ENCODE data around the gene OR56B4. TPM values are rescaled to one million over a fixed set of nuclear protein-coding genes. Genes with fewer than 3 reads are reported as not detected.
"Not testable (repeated sequence)": the region's sequence is repeated elsewhere in the genome, so short reads cannot be mapped to it uniquely, and the experiment has no call there.

OR56B4 gene
- not detected for total RNA-seq
- total RNA-seq (2013), result not detected

GRCh38 chr11:6107384-6107783 is at the start of gene OR56B4:
TSS of gene OR56B4 (plus strand) at chr11:6107684. CDS start at chr11:6107779, 95 bp downstream.
- H3K9me3 Mint-ChIP-seq; H3K36me3 ChIP-seq (ENCODE audit: control insufficient read depth, insufficient read depth, low read length); H3K4me1 ChIP-seq (ENCODE audit: control insufficient read depth, insufficient read depth, low read length); H3K4me3 Mint-ChIP-seq; H3K27ac Mint-ChIP-seq; H3K4me1 Mint-ChIP-seq; H3K27me3 ChIP-seq (ENCODE audit: control insufficient read depth, insufficient read depth, low read length); H3K9me3 ChIP-seq (ENCODE audit: control insufficient read depth, insufficient read depth, low read length); ATAC-seq; DNase-seq; intact Hi-C loops (cut with micrococcal nuclease); H3K27ac ChIP-seq (ENCODE audit: low read length); H3K4me3 ChIP-seq (ENCODE audit: low read length); H3K36me3 Mint-ChIP-seq: not testable (repeated sequence)
- WGBS (ENCODE audit: insufficient coverage), result 89% methylated on average over 6 of the region's 6 CpGs
- peaks cover 21 to 29% of the 10 kb centered on the region in 2 donors for H3K27me3 Mint-ChIP-seq (ENCODE audit: low read depth in 2 of 2)

GRCh38 chr11:6061475-6061874 is 46.0 kb upstream of the OR56B4 start:
- DNase-seq (no peak), ATAC-seq (no peak)
- H3K4me1 ChIP-seq (ENCODE audit: control insufficient read depth, insufficient read depth, low read length), result no peaks in the 10 kb centered on the region
- no peak overlapping the region for H3K4me3 ChIP-seq (ENCODE audit: low read length)
- Mint-ChIP-seq H3K27ac (no peak overlapping the region), H3K9me3 (no peaks in the 10 kb centered on the region), H3K36me3 (no peaks in the 10 kb centered on the region), H3K4me1 (no peaks in the 10 kb centered on the region), H3K27me3 (ENCODE audit: low read depth in 2 of 2) (peaks cover 24 to 43% of the 10 kb centered on the region in 2 donors), H3K4me3 (no peak overlapping the region)
- H3K9me3 ChIP-seq (ENCODE audit: control insufficient read depth, insufficient read depth, low read length), result no peaks in the 10 kb centered on the region
- H3K27ac ChIP-seq (ENCODE audit: low read length), result no peak overlapping the region
- TF ChIP-seq CTCF (IDR thresholded peaks at IDR 0.05), result no peak
- H3K27me3 ChIP-seq (ENCODE audit: control insufficient read depth, insufficient read depth, low read length), result peaks cover 2% of the 10 kb centered on the region
- 78% methylated on average over 3 of the region's 3 CpGs for WGBS (ENCODE audit: insufficient coverage)
- intact Hi-C loops (cut with micrococcal nuclease), result no loop called here
- H3K36me3 ChIP-seq (ENCODE audit: control insufficient read depth, insufficient read depth, low read length), result no peaks in the 10 kb centered on the region

DNA sequence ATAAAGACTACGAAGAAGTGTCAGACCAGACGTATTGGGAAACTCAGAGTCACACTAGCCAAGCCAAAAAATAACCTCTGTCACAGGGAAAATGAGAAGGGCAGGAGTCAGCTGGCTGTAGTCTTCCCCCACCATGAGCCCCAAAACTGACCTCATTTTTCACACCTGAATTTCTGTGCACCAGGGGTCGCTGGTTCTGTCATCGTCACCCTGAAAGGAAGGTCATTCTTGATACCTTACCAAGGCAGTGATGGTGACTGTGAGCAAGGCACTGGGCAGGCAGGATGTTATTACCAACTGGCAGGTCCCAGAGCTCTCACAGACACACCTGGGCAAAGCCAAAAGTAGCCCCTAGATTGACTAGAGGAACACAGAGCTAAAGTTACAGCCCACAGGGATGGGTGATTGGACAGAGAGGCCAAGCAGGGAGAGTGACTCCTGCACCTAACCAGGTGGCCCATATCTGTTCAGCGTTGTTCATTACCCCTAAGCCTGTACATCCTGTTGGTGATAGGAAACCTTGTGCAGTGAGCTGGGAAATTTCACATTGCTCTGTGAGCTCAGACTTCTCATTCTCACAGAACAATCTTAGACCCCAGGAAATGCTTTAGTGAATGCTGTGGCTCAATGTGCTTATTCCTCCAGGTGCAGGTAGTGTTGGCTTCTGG is 44.7 kb upstream of the OR56B4 start:
- intact Hi-C loops (cut with micrococcal nuclease), result no loop called here

GRCh38 chr11:6067502-6067901 is 40.0 kb upstream of the OR56B4 start:
- Mint-ChIP-seq H3K9me3 (no peaks in the 10 kb centered on the region), H3K27me3 (ENCODE audit: low read depth in 2 of 2) (peaks cover 14 to 32% of the 10 kb centered on the region in 2 donors), H3K27ac (no peak overlapping the region), H3K4me3 (no peak overlapping the region), H3K4me1 (no peaks in the 10 kb centered on the region), H3K36me3 (no peaks in the 10 kb centered on the region)
- intact Hi-C loops (cut with micrococcal nuclease), result no loop called here
- Histone ChIP-seq H3K36me3 (ENCODE audit: control insufficient read depth, insufficient read depth, low read length) (no peaks in the 10 kb centered on the region), H3K27me3 (ENCODE audit: control insufficient read depth, insufficient read depth, low read length) (no peaks in the 10 kb centered on the region), H3K27ac (ENCODE audit: low read length) (no peak overlapping the region), H3K4me3 (ENCODE audit: low read length) (no peak overlapping the region), H3K4me1 (ENCODE audit: control insufficient read depth, insufficient read depth, low read length) (no peaks in the 10 kb centered on the region), H3K9me3 (ENCODE audit: control insufficient read depth, insufficient read depth, low read length) (no peaks in the 10 kb centered on the region)
- TF ChIP-seq CTCF (IDR thresholded peaks at IDR 0.05), result no peak
- no peak for ATAC-seq
- 79% methylated on average over 4 of the region's 4 CpGs for WGBS (ENCODE audit: insufficient coverage)
- no peak for DNase-seq

More for the DNA sequence above, 44.7 kb upstream of the OR56B4 start:
- no peaks in the 10 kb centered on the region for H3K9me3 Mint-ChIP-seq
- ATAC-seq (peak in 1 of 3 donors; percentile 25), DNase-seq (peak in 1 of 2 donors; percentile 6)
- WGBS (ENCODE audit: insufficient coverage), result 64% methylated on average over 5 of the region's 5 CpGs
- H3K27ac Mint-ChIP-seq, result no peak overlapping the region
- H3K9me3 ChIP-seq (ENCODE audit: control insufficient read depth, insufficient read depth, low read length), result no peaks in the 10 kb centered on the region
- H3K27me3 Mint-ChIP-seq (ENCODE audit: low read depth in 2 of 2), result peaks cover 21 to 51% of the 10 kb centered on the region in 2 donors
- H3K4me3 ChIP-seq (ENCODE audit: low read length), result no peak overlapping the region
- H3K36me3 Mint-ChIP-seq, result no peaks in the 10 kb centered on the region
- H3K27me3 ChIP-seq (ENCODE audit: control insufficient read depth, insufficient read depth, low read length), result no peaks in the 10 kb centered on the region
- TF ChIP-seq CTCF (IDR thresholded peaks at IDR 0.05), result no peak
- H3K27ac ChIP-seq (ENCODE audit: low read length), result no peak overlapping the region
- no peaks in the 10 kb centered on the region for H3K36me3 ChIP-seq (ENCODE audit: control insufficient read depth, insufficient read depth, low read length)
- H3K4me1 ChIP-seq (ENCODE audit: control insufficient read depth, insufficient read depth, low read length), result no peaks in the 10 kb centered on the region
- H3K4me3 Mint-ChIP-seq, result no peak overlapping the region
- H3K4me1 Mint-ChIP-seq, result no peaks in the 10 kb centered on the region

GRCh38 chr11:6076443-6076842 is 31.0 kb upstream of the OR56B4 start:
- H3K9me3 ChIP-seq (ENCODE audit: control insufficient read depth, insufficient read depth, low read length); H3K9me3 Mint-ChIP-seq; H3K4me3 ChIP-seq (ENCODE audit: low read length); intact Hi-C loops (cut with micrococcal nuclease); DNase-seq; H3K36me3 Mint-ChIP-seq; H3K27ac Mint-ChIP-seq; H3K4me1 Mint-ChIP-seq; ATAC-seq; H3K27me3 ChIP-seq (ENCODE audit: control insufficient read depth, insufficient read depth, low read length); H3K4me1 ChIP-seq (ENCODE audit: control insufficient read depth, insufficient read depth, low read length); H3K27ac ChIP-seq (ENCODE audit: low read length); H3K4me3 Mint-ChIP-seq; H3K36me3 ChIP-seq (ENCODE audit: control insufficient read depth, insufficient read depth, low read length): not testable (repeated sequence)
- H3K27me3 Mint-ChIP-seq (ENCODE audit: low read depth in 2 of 2), result peaks cover 17 to 24% of the 10 kb centered on the region in 2 donors
- 79% methylated on average over 1 of the region's 2 CpGs for WGBS (ENCODE audit: insufficient coverage)
